HCT116 (cell line): ENCODE measurements around the gene CLEC3B.
A peak's percentile ranks its signal among the peaks of the same experiment; 100 is the strongest.

Experiments
- EZH2phosphoT487 ChIP-seq: fragments of 200-600 bp; IDR thresholded peaks from 2 replicates; pipeline ENCODE4 v1.6.1; 2018; ENCODE audit warnings: antibody characterized with exemption, borderline replicate concordance
- POLR2AphosphoS5 ChIP-seq: IDR thresholded peaks from 2 replicates; pipeline ENCODE4 v1.6.1; 2011; ENCODE audit warnings: mild to moderate bottlenecking, low read depth, low read length, moderate library complexity
- SIN3A ChIP-seq: IDR thresholded peaks from 2 replicates; pipeline ENCODE4 v1.6.1; 2012; ENCODE audit warnings: low read depth
- TF ChIP-seq, protein P1 (sequence below), 3 experiments: fragments of 200-600 bp in 1 of 3; sonication (generic) in 1 of 3; IDR thresholded peaks in 2 of 3; conservative IDR thresholded peaks in 1 of 3; 2 replicates each; pipeline ENCODE4 v1.5.1; 2012 to 2017; ENCODE audit warnings: low read depth in 2 of 3, low read length in 2 of 3, antibody characterized with exemption in 1 of 3, borderline replicate concordance in 1 of 3, control low read depth in 1 of 3, mild to moderate bottlenecking in 1 of 3, mixed read lengths in 1 of 3, mixed run types in 1 of 3, moderate library complexity in 1 of 3; ENCODE audit not compliant: insufficient read depth in 1 of 3

DNA sequence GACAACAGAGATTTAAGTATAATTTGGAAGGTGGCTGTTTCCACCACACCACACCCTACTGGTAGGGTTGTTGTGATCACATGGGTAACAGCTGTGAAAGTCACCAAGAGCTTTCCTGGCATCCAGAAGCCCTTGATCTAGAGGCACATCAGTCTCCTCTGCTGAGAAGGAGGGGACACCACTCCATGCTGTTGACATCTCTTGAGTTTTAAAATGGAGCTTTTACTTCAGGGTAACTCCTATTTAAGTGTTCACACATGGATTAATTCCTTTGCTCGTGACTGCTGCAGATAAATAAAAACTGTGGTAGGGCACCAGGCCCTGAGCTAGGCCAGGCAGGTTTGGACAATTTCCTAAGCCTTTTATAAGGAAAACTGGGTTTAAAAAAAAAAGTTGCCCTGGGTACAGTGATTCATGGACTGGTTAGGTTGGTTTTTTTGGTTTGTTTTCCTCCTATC lies 42.6 kb upstream of the CLEC3B start:
- TF ChIP-seq, protein P1, sequence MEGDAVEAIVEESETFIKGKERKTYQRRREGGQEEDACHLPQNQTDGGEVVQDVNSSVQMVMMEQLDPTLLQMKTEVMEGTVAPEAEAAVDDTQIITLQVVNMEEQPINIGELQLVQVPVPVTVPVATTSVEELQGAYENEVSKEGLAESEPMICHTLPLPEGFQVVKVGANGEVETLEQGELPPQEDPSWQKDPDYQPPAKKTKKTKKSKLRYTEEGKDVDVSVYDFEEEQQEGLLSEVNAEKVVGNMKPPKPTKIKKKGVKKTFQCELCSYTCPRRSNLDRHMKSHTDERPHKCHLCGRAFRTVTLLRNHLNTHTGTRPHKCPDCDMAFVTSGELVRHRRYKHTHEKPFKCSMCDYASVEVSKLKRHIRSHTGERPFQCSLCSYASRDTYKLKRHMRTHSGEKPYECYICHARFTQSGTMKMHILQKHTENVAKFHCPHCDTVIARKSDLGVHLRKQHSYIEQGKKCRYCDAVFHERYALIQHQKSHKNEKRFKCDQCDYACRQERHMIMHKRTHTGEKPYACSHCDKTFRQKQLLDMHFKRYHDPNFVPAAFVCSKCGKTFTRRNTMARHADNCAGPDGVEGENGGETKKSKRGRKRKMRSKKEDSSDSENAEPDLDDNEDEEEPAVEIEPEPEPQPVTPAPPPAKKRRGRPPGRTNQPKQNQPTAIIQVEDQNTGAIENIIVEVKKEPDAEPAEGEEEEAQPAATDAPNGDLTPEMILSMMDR (IDR thresholded peaks at IDR 0.05 in 2 of 3, conservative IDR thresholded peaks at IDR 0.05 in 1 of 3; ENCODE audit: borderline replicate concordance in 1 of 3, insufficient read depth in 1 of 3, low read depth in 2 of 3, low read length in 2 of 3): no peak; a peak in 1 of 6 replicates
- TF ChIP-seq SIN3A (0 out of 2 replicates have a peak, but pooled peaks have one; percentile 27), POLR2AphosphoS5 (no peak), EZH2phosphoT487 (no peak)
